GM19023 (cell line): ENCODE measurements around the gene CLEC6A.
"Not testable (repeated sequence)": the region's sequence is repeated elsewhere in the genome, so short reads cannot be mapped to it uniquely, and the experiment has no call there.

Experiments
- ATAC-seq: cut with Tn5 transposase; IDR thresholded peaks from one replicate; pipeline ENCODE4 v1.9.1; 2021; ENCODE audit warnings: mild to moderate bottlenecking, moderate library complexity; ENCODE audit not compliant: unreplicated experiment

Gene CLEC6A

DNA sequence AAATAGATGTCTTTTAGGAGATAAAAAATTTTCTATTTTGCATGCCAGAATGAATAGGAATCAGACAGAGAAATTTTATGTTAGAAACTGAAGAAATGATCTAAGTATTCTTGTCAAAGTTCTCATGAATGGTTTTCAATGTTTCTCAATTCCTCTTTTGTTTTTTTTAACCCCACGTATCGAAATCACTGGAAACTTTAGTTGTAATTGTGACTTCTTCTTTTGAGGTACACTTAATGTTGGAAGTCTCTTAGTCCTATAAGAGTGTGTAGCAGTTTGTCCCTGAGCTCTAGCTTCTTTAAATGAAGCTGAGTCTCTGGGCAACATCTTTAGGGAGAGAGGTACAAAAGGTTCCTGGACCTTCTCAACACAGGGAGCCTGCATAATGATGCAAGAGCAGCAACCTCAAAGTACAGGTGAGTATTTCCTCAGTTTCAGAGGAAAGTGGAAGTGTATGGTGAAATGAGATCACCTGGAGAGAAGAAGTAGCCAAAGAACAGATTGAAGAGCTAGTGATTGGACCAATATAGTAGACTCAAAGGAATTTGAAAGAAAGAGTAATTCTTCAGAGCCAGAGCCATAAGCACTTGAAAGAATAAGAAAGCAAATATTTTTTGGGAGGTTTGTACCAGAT is at the start of gene CLEC6A:
Gene CLEC6A (plus strand): TSS at position 236 of the 634 bp plus-strand sequence. CDS start 150 bp downstream, at position 386.
- no peak for ATAC-seq

DNA sequence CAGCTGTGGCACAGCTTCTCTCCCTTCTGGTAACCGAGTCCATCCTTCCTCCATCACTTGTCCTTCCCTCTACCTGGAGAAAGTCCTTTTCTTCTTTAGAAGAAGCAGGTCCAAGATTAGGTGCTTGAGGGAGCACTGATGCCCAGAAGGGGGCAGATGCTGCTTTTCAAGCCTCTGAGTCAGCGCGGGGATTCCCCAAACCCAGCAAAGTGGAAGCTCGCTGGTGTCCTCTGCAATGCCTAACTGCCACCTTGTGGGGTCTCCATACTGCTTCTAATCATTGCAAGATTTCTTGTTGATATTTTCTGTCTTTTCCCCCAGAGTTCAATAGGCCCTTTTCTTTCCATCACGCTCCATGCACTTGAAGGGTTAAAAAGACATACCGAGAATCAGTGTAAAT is 36.2 kb upstream of the CLEC6A start:
- ATAC-seq = not testable (repeated sequence)

DNA sequence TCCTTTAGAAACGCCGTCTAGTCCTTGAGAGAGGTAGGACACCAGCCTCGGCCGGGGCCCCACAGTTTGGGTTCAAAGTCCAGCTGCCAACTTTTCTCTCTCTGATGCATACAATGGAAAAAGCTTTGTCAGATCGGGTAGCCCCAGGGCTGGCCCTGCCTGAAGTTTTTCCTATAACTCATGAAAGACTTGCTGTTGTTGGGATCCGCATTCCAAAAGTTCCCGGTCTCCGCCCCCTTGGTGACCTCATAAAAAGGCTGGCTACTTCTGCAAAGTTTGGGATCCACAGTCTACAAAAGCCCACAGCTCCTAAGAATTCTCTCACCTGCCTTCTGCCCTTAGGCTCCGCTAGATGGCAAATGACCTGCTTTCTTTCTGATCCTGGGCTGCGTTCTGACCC is 35.3 kb upstream of the CLEC6A start:
- no peak for ATAC-seq

DNA sequence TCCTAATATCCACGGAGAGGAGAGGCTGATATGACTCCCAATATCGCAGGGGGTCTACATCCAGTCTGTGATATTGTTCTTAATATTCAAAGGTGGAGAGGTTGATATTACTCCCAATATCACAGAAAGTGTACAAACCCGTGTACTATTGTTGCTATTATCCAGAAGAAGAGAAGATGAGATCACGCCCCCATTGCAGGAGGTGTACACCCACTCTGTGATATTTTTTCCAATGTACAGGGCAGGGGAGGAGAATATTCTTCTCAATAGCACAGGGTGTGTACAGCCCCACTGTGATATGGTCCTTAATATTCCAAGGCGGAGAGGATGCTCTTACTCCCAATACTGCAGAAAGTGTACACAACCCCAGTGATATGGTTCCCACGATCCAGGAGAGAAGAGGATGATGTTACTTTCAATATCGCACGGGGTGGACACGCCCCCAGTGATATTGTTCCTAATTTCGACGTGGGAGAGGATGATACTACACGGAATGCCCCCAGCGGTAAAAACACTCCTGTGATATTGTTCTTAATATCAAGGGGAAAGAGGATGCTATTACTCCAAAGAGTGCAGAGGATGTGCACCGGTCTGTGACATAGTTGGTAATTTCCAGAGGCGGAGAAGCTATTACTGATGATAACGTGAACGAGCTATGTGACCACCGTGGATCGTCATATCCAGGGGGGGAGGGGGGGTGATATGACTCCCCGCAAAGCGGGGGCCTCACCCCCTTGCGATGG is 11.1 kb upstream of the CLEC6A start:
- ATAC-seq = not testable (repeated sequence)

DNA sequence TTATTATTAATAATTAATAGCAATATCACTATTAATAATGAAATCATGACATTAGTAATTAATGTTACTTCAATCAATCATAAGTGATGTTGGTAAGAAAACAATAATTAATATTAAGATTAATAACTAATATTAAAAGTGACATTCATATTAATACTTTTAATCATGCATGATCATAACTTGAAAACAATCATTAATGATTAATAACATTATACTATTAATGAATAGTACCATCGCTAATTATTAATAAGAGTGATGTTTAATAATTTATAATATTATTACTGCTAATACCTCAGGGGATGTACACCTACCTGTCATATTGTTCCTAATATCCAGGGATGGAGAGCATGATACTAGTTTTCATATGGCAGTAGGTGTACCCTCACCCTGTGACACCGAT is 10.0 kb upstream of the CLEC6A start:
- no peak for ATAC-seq

DNA sequence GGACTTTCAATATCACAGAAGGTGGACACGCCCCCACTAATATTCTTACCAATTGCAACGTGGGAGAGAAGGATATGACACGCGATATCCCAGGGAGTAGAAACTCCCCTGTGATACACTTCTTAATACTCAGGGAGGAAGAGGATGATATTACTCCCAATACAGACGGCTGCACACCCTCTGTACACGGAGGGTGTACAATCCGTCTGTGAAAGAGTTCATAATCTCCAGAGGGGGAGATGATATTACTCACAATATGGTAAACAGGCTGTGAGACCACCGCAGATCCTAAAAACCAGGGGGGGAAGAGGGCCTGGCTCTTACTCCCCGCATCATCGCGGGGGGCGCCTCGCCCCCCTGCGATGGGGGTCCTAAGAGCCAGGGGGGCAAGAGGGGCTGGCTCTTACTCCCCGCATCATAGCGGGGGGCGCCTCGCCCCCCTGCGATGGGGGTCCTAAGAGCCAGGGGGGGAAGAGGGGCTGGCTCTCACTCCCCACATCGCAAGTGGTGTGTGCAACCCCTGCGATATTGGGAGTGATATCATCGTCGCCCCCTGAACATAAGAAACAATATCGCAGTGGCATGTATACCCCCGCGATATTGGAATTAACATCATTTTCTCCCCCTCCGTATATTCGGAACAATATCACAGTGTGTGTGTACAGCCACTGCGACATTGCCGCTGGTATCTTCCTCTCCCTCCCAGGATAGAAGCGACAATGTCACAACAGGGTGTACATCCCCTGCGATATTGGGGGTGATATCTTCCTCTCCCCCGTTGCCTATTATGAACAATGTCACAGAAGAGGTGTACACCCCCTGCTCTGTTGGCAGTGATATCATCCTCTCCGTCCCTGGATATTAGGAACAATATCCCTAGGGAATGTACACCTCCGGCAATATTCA is 8.9 kb upstream of the CLEC6A start:
- no peak for ATAC-seq

DNA sequence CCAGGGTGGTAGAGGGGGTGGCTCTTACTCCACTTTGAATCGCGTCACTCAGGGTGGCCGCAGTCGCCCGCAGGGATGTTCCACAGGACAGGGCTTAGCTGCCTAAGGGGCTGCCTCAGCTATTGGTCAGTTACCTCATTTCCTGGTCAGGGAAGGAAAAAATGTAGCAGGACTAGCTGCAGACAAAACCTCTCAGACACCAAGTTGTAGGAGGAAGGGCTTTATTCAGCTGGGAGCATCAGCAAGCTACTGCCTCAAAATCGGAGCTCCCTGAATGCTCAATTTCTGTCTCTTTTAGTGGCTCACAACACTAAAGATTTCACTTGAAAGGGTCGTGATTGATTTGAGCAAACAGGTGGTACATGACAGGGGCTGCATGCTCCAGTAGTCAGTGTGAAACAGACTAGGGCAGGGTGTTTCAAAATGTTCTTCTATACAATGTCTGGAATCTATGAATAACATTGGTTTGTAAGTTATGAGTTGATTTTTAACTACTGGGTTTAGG is 6.4 kb upstream of the CLEC6A start:
- ATAC-seq = no peak

DNA sequence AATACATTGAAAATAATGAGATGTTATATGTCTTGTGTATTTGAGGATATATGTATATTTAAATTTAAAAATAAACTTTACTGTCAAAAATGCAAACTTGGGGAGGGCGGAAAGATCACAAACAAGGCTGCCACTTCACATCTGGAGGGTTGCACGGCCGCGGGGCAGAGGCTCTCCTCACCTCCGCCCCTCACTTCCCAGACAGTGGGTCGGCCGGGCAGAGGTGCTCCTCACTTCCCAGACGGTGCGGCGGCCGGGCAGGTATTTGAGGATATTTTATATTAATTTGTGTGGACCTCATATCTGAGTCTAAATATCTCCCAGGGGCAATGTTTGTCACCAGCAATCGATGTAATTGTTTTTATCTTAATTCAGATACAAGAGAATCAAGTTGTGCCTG is 3.7 kb upstream of the CLEC6A start:
- no peak for ATAC-seq

DNA sequence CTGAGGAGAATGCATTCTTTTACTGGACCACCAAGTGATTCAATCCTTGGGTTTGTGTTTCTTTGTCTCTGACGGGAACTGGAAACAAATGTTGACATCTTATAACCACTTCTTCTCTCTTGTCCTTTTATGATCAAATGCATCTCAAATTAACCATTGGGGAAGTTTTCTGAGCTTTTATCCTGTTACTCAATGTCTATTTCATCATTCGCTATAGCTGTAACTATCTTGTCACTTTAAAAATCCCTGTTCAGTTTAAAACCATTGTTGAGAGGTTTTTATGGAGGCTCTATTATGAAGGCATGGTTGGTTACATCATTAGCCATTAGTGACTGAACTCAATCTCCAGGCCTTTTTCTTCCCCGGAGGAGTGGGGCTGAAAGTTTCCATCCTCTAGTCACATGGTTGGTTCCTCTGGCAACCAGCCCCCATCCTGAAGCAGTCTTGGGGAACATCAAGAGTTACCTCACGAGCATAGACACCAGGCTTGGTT is 2.7 kb upstream of the CLEC6A start:
- no peak for ATAC-seq

DNA sequence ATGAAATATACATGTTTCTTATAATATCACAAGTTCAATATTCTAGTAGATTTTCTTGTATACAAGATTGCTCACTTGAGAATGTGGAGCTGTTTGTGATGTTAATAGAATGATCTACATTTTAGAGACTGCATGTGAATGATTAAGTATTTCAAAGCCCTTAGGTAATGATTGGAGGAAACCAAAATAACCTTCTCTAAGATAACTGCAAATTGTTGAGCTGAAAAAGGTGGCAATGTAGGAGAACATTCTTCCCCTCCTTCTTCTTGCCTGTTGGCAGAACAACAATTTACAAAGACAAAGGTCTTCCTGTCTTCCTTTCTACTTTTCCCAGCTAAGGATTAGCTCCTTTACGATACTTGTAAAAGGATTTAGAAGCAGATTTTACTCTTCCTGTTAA is 2.0 kb upstream of the CLEC6A start:
- ATAC-seq = no peak

DNA sequence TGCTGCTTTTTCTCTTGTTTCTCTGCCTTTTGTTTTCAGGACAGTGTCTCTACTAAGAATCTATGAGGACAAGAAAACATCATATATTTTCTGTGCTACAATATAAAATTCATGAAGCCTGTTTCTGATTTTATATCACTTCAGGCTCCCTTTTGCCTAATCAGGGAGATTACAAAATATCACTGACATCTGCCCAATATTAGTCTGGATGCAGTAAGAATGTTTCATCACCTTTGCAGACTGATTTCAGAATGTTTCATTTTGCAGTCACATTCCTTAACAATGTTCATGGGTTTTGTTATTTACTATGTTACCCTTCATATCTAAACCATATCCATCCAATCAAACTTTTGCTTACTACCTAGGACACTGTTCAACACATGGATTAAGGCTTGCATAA is 491 bp upstream of the CLEC6A start:
- no peak for ATAC-seq

DNA sequence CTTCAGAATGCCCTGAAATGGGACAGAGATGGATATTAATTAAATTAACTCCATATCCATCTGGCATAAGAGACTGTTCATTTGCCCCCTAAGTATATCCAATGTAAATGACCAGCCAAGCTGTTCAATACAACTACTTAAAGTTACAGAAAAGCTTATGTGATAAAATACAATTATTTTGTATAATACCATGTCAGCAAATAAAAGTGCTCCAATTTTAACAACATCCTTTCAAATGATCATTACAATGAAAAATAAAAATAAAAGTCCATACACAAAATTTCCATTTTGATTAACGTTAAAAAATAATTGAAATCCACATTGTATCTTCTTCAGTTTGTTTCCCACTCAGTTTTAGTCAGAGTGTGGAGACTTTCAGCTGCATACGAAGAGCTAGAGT is 5.7 kb downstream of the CLEC6A start:
- no peak for ATAC-seq

DNA sequence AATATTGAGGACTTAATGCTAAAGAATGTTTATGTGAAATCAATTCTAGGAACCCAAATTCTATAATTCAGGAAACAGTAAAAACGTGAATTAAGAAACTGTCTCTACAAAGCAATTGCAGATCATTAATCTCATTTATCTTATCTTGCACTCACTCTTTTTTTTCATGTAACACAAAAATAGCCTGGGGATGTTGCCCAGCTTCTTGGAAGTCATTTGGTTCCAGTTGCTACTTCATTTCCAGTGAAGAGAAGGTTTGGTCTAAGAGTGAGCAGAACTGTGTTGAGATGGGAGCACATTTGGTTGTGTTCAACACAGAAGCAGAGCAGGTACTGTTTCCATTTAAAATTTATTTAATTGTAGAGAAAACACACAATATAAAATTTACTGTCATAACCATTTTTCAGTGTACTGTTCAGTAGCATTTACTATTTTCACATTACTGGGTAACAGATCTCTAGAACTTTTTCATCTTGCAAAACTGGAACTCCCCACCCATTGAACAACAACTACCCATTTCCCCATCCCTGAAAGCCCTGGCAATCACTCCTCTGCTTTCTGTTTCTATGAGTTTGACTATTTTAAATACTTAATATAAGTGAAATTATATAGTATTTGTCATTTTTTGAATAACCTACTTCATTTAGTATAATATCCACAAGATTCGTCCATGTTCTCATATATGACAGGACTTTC is 9.7 kb downstream of the CLEC6A start:
- ATAC-seq = no peak

DNA sequence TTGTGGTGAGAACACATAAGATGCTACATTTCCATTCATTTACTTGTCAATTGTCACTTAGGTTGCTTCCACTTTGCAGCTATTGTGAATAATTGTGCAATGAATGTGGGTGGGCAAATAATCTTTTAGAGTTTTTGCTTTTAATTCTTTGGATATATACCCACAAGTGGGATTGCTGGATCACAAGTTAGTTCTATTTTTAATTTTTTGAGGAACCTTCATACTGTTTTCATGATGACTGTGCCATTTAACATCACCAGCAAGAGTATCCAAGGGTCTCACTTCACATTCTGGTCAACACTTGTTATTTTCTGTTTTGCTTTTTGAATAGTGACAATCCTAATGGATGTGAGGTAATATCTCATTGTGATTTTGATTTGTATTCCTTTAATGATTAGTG is 10.5 kb downstream of the CLEC6A start:
- ATAC-seq = no peak

DNA sequence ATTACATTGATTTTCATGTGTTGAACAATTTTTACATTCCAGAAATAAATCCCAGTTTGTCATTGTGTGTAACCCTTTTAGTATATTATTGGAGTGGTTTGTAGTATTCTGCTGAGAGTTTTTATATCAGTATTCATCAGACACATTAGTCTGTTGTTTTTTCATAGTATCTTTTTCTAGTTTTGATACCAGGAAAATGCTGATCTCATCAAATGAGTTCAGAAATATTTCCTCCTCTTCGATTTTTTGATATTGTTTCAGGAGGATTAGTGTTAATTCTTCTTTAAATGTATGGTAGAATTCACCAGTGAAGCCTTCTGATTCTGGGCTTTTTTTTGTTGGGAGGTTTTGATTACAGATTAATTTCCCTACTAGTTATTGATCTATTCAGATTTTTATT is 15.3 kb downstream of the CLEC6A start:
- no peak for ATAC-seq

DNA sequence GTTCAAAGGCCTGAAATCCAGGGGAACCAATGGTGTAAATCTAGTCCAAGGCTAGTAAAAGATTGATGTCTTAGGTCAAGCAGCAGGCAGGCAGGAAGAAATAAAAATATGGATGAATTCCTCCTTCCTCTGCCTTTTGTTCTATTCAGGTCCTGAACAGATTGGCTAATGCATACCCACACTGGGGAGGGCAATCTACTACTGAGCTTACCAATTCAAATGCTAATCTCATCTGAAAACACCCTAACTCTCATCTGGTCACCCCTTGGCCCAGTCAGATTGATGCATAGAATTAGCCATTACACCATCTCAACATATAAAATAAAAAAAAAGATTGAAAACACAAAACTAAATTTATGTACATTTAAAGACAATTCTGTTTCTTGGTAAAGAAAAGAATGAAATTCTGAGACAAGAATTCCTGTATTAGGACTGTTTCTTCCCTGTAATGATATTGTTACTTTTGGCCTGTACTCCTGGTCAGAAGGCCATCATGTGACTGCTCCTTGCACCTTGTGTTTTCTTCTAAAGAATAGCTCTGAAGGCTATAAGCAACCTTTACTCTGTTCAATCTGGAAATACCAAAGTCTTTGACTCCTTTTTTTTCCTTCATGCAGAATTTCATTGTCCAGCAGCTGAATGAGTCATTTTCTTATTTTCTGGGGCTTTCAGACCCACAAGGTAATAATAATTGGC is 19.9 kb downstream of the CLEC6A start:
- no peak for ATAC-seq

DNA sequence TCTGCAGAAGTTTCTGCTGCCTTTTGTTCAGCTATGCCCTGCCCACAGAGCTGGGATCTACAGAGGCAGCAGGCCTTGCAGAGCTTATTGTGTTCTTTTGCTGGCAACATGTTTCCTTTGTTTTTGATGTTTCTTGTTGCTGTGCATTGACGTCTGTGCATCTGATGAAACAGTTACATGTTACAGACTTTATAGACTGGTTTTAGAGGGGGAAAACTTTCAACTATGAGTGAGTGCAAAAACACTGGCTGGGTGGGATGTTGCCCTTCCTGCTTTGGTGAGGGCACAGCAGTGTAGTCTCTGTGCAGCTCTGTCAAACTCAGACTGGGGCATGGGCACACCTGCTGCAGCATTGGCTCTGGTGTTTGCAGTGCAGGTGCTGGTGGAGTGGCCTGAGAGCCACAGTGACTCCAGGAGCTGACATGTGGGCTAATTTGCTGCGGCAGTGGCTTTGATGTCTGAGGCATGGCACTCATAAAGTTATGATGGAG is 26.9 kb downstream of the CLEC6A start:
- ATAC-seq = no peak

DNA sequence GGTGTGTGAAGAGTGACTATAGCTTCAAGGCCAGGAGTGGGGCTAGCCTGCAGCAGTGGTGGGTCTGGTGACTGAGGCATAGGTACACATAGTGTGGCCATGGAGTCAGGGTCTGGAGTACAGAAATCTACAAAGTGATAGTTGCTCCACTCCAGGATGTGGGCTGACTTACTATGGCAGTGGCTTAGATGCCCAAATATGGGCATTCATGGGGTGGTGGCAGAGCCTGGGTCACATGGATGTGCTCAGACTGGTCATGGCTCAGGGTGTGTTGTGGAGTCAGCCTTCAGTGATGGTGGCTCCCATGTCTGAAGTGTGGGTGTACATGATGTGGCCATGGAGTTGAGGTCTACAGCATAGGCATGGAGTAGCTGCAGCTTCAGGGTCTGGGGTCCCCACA is 27.3 kb downstream of the CLEC6A start:
- no peak for ATAC-seq

DNA sequence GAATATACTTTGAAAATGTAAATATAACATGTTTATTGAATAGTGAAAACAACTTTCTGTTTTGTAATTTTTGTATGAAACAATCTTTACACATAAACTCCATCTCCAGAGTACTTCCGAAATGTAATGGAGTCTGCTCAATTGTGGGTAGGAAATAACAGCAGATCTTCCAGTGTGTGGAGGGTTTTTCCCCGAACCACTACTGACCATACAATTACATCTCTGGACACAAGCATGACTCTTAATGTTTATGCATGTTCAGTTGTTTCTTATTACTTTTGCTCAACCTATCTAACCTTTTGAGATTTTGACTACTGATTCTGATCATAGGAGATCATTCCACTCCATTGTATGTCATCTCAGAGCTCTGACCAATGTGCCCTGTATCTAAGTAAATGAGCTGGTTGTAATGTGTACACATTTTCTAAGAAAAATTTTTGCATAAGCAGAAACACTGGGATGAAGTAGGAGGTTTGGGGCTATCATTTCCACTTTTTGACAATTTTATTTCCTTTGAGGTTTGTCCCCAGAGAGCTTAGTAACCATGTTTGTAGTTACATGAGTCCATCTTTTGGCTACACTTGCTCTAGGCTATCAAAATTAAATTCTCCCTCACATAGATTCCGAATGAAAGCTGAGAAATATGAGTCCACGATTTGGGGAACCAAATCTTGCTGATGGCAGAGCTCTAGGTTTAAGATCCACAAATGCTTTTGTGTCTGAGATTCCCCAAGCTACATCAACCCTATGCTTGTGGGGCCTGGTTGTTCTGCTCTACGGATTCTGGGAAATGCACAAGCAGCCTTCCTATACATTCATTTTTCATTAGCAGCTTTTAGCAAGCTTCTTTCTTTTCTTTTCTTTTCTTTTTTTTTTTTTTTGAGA is 36.1 kb downstream of the CLEC6A start:
- no peak for ATAC-seq
